Smooth muscle cell (in vitro differentiated cells): Measurements from ENCODE around the gene MGAT4A. TPM values are rescaled to one million over a fixed set of nuclear protein-coding genes. Genes with fewer than 3 reads are reported as not detected.

Source experiments
- DNase-seq: peaks from one replicate; lab custom pipeline; 2025; ENCODE audit not compliant: unreplicated experiment; lab: John Stamatoyannopoulos, UW
- H2AFZ ChIP-seq: fragments of 200-600 bp; sonication (generic); 2 replicates; pipeline ENCODE4 v1.6.0; 2016; ENCODE audit warnings: antibody characterized with exemption, low read depth, mild to moderate bottlenecking
- H3F3A ChIP-seq: fragments of 200-600 bp; sonication (generic); 2 replicates; pipeline ENCODE4 v1.6.0; 2017; ENCODE audit warnings: antibody characterized with exemption, low read depth
- H3K27ac ChIP-seq: fragments of 200-600 bp; sonication (generic); 2 replicates; pipeline ENCODE4 v1.5.1; 2016; ENCODE audit warnings: low read depth, mild to moderate bottlenecking
- H3K27me3 ChIP-seq: fragments of 200-600 bp; sonication (generic); 2 replicates; pipeline ENCODE4 v1.6.1; 2016; ENCODE audit warnings: low read depth, mild to moderate bottlenecking
- H3K36me3 ChIP-seq: fragments of 200-600 bp; sonication (generic); 2 replicates; pipeline ENCODE4 v1.5.1; 2016; ENCODE audit warnings: low read depth
- H3K4me1 ChIP-seq: fragments of 200-600 bp; sonication (generic); 2 replicates; pipeline ENCODE4 v1.5.1; 2016; ENCODE audit warnings: low read depth
- H3K4me2 ChIP-seq: fragments of 200-600 bp; sonication (generic); 2 replicates; pipeline ENCODE4 v1.6.0; 2016; ENCODE audit warnings: mild to moderate bottlenecking
- H3K4me3 ChIP-seq: fragments of 200-600 bp; sonication (generic); 2 replicates; pipeline ENCODE4 v1.5.1; 2016; ENCODE audit warnings: mild to moderate bottlenecking
- H3K79me2 ChIP-seq: fragments of 200-600 bp; sonication (generic); 2 replicates; pipeline ENCODE4 v1.6.0; 2016; ENCODE audit warnings: low read depth, mild to moderate bottlenecking
- H3K9ac ChIP-seq: fragments of 200-600 bp; sonication (generic); 2 replicates; pipeline ENCODE4 v1.6.0; 2016; ENCODE audit warnings: low read depth
- H3K9me3 ChIP-seq: fragments of 200-600 bp; sonication (generic); replicated peaks from 2 replicates; pipeline ENCODE4 v1.5.1; 2016; ENCODE audit warnings: low read depth
- H4K20me1 ChIP-seq: fragments of 200-600 bp; sonication (generic); 2 replicates; pipeline ENCODE4 v1.6.0; 2016; ENCODE audit warnings: low read depth
- CTCF ChIP-seq: fragments of 200-600 bp; sonication (generic); IDR thresholded peaks from 2 replicates; pipeline ENCODE4 v1.5.1; 2017; ENCODE audit warnings: borderline replicate concordance, mild to moderate bottlenecking, antibody characterized with exemption; ENCODE audit not compliant: insufficient read depth, poor library complexity, severe bottlenecking
- WGBS: methylation state at CpG from one replicate; pipeline ENCODE4 v1.1.7; 2016; ENCODE audit warnings: low lambda C conversion rate; 5-methylcytosine and 5-hydroxymethylcytosine counted together
- polyA plus RNA-seq: library from polyadenylated mRNA; unstranded; fragments of >200 nt; fragmentation: Nextera tagmentation; extraction: Ambion mirVana; gene quantifications from 2 replicates; pipeline ENCODE4 v1.2.1, GENCODE V29; 2016
- total RNA-seq: library from RNA; depleted of rRNA; stranded (reverse); fragments of >200 nt; gene quantifications from 2 replicates; pipeline ENCODE4 v1.2.3, GENCODE V29; 2014

Gene MGAT4A
- total and polyA plus RNA-seq, 2 experiments from 2014 or later: 1.4 to 8.9 TPM

GRCh38 chr2:98577313-98577712, 153.6 kb downstream of the MGAT4A start:
- H3K79me2 ChIP-seq: no peaks in the 10 kb centered on the region
- no peaks in the 10 kb centered on the region for H3K9me3 ChIP-seq
- no peak for DNase-seq
- H3K27me3 ChIP-seq: no peaks in the 10 kb centered on the region
- no peak overlapping the region for H3K27ac ChIP-seq
- H3F3A ChIP-seq: no peaks in the 10 kb centered on the region
- no peak overlapping the region for H3K4me3 ChIP-seq
- no peaks in the 10 kb centered on the region for H3K4me1 ChIP-seq
- H3K4me2 ChIP-seq: no peak overlapping the region
- H3K36me3 ChIP-seq: peaks cover 4% of the 10 kb centered on the region
- 87% methylated on average over 10 of the region's 10 CpGs for WGBS
- no peaks in the 10 kb centered on the region for H4K20me1 ChIP-seq
- H3K9ac ChIP-seq: no peak overlapping the region
- no peak for TF ChIP-seq CTCF
- no peak overlapping the region for H2AFZ ChIP-seq

- no peaks in the 10 kb centered on the region for H3K4me1 ChIP-seq
- H3K79me2 ChIP-seq: no peaks in the 10 kb centered on the region
- no peak overlapping the region for H3K27ac ChIP-seq
- H3K4me2 ChIP-seq: no peak overlapping the region
- no peaks in the 10 kb centered on the region for H3F3A ChIP-seq
- no peak overlapping the region for H3K9ac ChIP-seq
- no peak for TF ChIP-seq CTCF
- H2AFZ ChIP-seq: no peak overlapping the region
- no peaks in the 10 kb centered on the region for H3K27me3 ChIP-seq
- WGBS: 98% methylated on average over 20 of the region's 22 CpGs
- H3K4me3 ChIP-seq: no peak overlapping the region
- no peak for DNase-seq
- peaks cover 3% of the 10 kb centered on the region for H3K36me3 ChIP-seq
- H4K20me1 ChIP-seq: no peaks in the 10 kb centered on the region
- no peaks in the 10 kb centered on the region for H3K9me3 ChIP-seq
These were observed 154.1 kb downstream of the MGAT4A start for GRCh38 chr2:98576666-98577312.

- TF ChIP-seq CTCF: no peak
- H3K9me3 ChIP-seq: no peaks in the 10 kb centered on the region
- H3K9ac ChIP-seq: no peak overlapping the region
- H3K4me2 ChIP-seq: no peak overlapping the region
- 96% methylated on average over 13 of the region's 13 CpGs for WGBS
- H3F3A ChIP-seq: no peaks in the 10 kb centered on the region
- DNase-seq: no peak
- H4K20me1 ChIP-seq: no peaks in the 10 kb centered on the region
- no peak overlapping the region for H2AFZ ChIP-seq
- no peak overlapping the region for H3K4me3 ChIP-seq
- no peaks in the 10 kb centered on the region for H3K36me3 ChIP-seq
- no peaks in the 10 kb centered on the region for H3K4me1 ChIP-seq
- H3K27me3 ChIP-seq: no peaks in the 10 kb centered on the region
- no peak overlapping the region for H3K27ac ChIP-seq
- no peaks in the 10 kb centered on the region for H3K79me2 ChIP-seq
These were observed 157.5 kb downstream of the MGAT4A start for GRCh38 chr2:98573426-98573825.

- no peaks in the 10 kb centered on the region for H3K36me3 ChIP-seq
These were observed 158.3 kb downstream of the MGAT4A start for GRCh38 chr2:98572676-98573075.

More at GRCh38 chr2:98572676-98573075, 158.3 kb downstream of the MGAT4A start:
- Histone ChIP-seq H3K9ac (no peak overlapping the region), H3K79me2 (no peaks in the 10 kb centered on the region), H3F3A (no peaks in the 10 kb centered on the region), H4K20me1 (no peaks in the 10 kb centered on the region), H3K27me3 (no peaks in the 10 kb centered on the region), H3K4me1 (no peaks in the 10 kb centered on the region), H2AFZ (no peak overlapping the region), H3K27ac (no peak overlapping the region), H3K4me3 (no peak overlapping the region), H3K4me2 (no peak overlapping the region), H3K9me3 (no peaks in the 10 kb centered on the region)
- 90% methylated on average over 15 of the region's 15 CpGs for WGBS
- DNase-seq: no peak
- no peak for TF ChIP-seq CTCF
